T-helper 1 cell treated with Interleukin-12 subunit alpha and Interleukin-12 subunit beta and Interleukin-4 antibody, amounts not matched to agents 30 μg/mL and 1 μg/mL, for 36 hours (primary cell): ENCODE results near the gene ITFG1.
"Not testable (repeated sequence)": the region's sequence is repeated elsewhere in the genome, so short reads cannot be mapped to it uniquely, and the experiment has no call there.

Source experiments
- H3K27ac Mint-ChIP-seq: one replicate; pipeline ENCODE4 v1.8.0; 2021; ENCODE audit warnings: mild to moderate bottlenecking, mixed read lengths
- H3K27me3 Mint-ChIP-seq: one replicate; pipeline ENCODE4 v1.8.0; 2021; ENCODE audit warnings: low read depth, mixed read lengths
- H3K36me3 Mint-ChIP-seq: one replicate; pipeline ENCODE4 v1.8.0; 2021; ENCODE audit warnings: low read depth, mixed read lengths
- H3K4me1 Mint-ChIP-seq: one replicate; pipeline ENCODE4 v1.8.0; 2021; ENCODE audit warnings: low read depth, mixed read lengths
- H3K4me3 Mint-ChIP-seq: one replicate; pipeline ENCODE4 v1.8.0; 2021; ENCODE audit warnings: mild to moderate bottlenecking, moderate library complexity, mixed read lengths
- H3K9me3 Mint-ChIP-seq: one replicate; pipeline ENCODE4 v1.8.0; 2021; ENCODE audit warnings: mixed read lengths

ITFG1 gene

GRCh38 chr16:47175152-47175551 lies 285.7 kb downstream of the ITFG1 start:
- Mint-ChIP-seq H3K36me3 (no peaks in the 10 kb centered on the region), H3K4me3 (no peak overlapping the region), H3K4me1 (no peaks in the 10 kb centered on the region), H3K9me3 (no peaks in the 10 kb centered on the region), H3K27ac (no peak overlapping the region), H3K27me3 (no peaks in the 10 kb centered on the region)

- no peaks in the 10 kb centered on the region for H3K36me3 Mint-ChIP-seq
- H3K4me3 Mint-ChIP-seq, result no peak overlapping the region
- no peaks in the 10 kb centered on the region for H3K4me1 Mint-ChIP-seq
- no peaks in the 10 kb centered on the region for H3K27me3 Mint-ChIP-seq
- no peaks in the 10 kb centered on the region for H3K9me3 Mint-ChIP-seq
- no peak overlapping the region for H3K27ac Mint-ChIP-seq
Observed at GRCh38 chr16:47162670-47163420, 298.0 kb downstream of the ITFG1 start.

- Mint-ChIP-seq H3K9me3 (no peaks in the 10 kb centered on the region), H3K27me3 (no peaks in the 10 kb centered on the region), H3K27ac (no peak overlapping the region), H3K4me3 (no peak overlapping the region), H3K36me3 (peaks cover 6% of the 10 kb centered on the region), H3K4me1 (no peaks in the 10 kb centered on the region)
Observed at GRCh38 chr16:47161464-47161863, 299.4 kb downstream of the ITFG1 start.

- no peaks in the 10 kb centered on the region for H3K9me3 Mint-ChIP-seq
- no peaks in the 10 kb centered on the region for H3K27me3 Mint-ChIP-seq
- H3K27ac Mint-ChIP-seq, result no peak overlapping the region
- H3K36me3 Mint-ChIP-seq, result peaks cover 7% of the 10 kb centered on the region
- H3K4me3 Mint-ChIP-seq, result no peak overlapping the region
- no peaks in the 10 kb centered on the region for H3K4me1 Mint-ChIP-seq
Observed at GRCh38 chr16:47160422-47160821, 300.4 kb downstream of the ITFG1 start.

GRCh38 chr16:47158992-47159391 lies 301.9 kb downstream of the ITFG1 start:
- Mint-ChIP-seq H3K36me3 (peaks cover 7% of the 10 kb centered on the region), H3K4me1 (no peaks in the 10 kb centered on the region), H3K27ac (no peak overlapping the region), H3K9me3 (no peaks in the 10 kb centered on the region), H3K4me3 (no peak overlapping the region), H3K27me3 (no peaks in the 10 kb centered on the region)

GRCh38 chr16:47156680-47157215 lies 304.1 kb downstream of the ITFG1 start:
- Mint-ChIP-seq H3K36me3 (peaks cover 19% of the 10 kb centered on the region), H3K9me3 (peaks cover 14% of the 10 kb centered on the region), H3K4me1 (no peaks in the 10 kb centered on the region), H3K27me3 (no peaks in the 10 kb centered on the region), H3K27ac (peak overlapping the region; percentile 1), H3K4me3 (no peak overlapping the region)

- not testable (repeated sequence) for H3K27me3 Mint-ChIP-seq, H3K27ac Mint-ChIP-seq, H3K4me3 Mint-ChIP-seq, H3K4me1 Mint-ChIP-seq
- Mint-ChIP-seq H3K36me3 (peaks cover 19% of the 10 kb centered on the region), H3K9me3 (peaks cover 14% of the 10 kb centered on the region)
Observed at GRCh38 chr16:47152501-47152900, 308.4 kb downstream of the ITFG1 start.

GRCh38 chr16:47150067-47150466 lies 310.8 kb downstream of the ITFG1 start:
- peaks cover 12% of the 10 kb centered on the region for H3K36me3 Mint-ChIP-seq
- peak overlapping the region; percentile 10 for H3K27ac Mint-ChIP-seq
- H3K4me3 Mint-ChIP-seq, result no peak overlapping the region
- peaks cover 6% of the 10 kb centered on the region for H3K4me1 Mint-ChIP-seq
- H3K9me3 Mint-ChIP-seq, result peaks cover 14% of the 10 kb centered on the region
- peaks cover 9% of the 10 kb centered on the region for H3K27me3 Mint-ChIP-seq

GRCh38 chr16:47144559-47144877 lies 316.3 kb downstream of the ITFG1 start:
- peak overlapping the region; percentile 78 for H3K4me3 Mint-ChIP-seq
- no peaks in the 10 kb centered on the region for H3K36me3 Mint-ChIP-seq
- peaks cover 27% of the 10 kb centered on the region for H3K27me3 Mint-ChIP-seq
- H3K27ac Mint-ChIP-seq, result peak overlapping the region; percentile 66
- no peaks in the 10 kb centered on the region for H3K9me3 Mint-ChIP-seq
- H3K4me1 Mint-ChIP-seq, result peaks cover 13% of the 10 kb centered on the region

- Mint-ChIP-seq H3K4me3 (peak within 1 kb of the TSS; percentile 90), H3K9me3 (no peaks in the 10 kb centered on the region), H3K27me3 (peaks cover 27% of the 10 kb centered on the region), H3K27ac (peak within 1 kb of the TSS; percentile 66), H3K36me3 (no peaks in the 10 kb centered on the region), H3K4me1 (peaks cover 17% of the 10 kb centered on the region)
Observed at GRCh38 chr16:47143677-47144558, 316.9 kb downstream of the ITFG1 start, which contains the start of gene NETO2. Gene NETO2 (minus strand): TSS chr16:47143945. CDS start chr16:47143612, 333 bp downstream.

GRCh38 chr16:47142821-47143676 lies 317.8 kb downstream of the ITFG1 start:
- Mint-ChIP-seq H3K36me3 (no peaks in the 10 kb centered on the region), H3K27me3 (peaks cover 27% of the 10 kb centered on the region), H3K4me1 (peaks cover 24% of the 10 kb centered on the region), H3K4me3 (peak overlapping the region; percentile 90), H3K27ac (peak overlapping the region; percentile 62), H3K9me3 (no peaks in the 10 kb centered on the region)

GRCh38 chr16:47142486-47142820 lies 318.4 kb downstream of the ITFG1 start:
- H3K27ac Mint-ChIP-seq, result peak overlapping the region; percentile 62

GRCh38 chr16:47141773-47142485 lies 318.9 kb downstream of the ITFG1 start:
- H3K27me3 Mint-ChIP-seq, result peaks cover 27% of the 10 kb centered on the region
- no peaks in the 10 kb centered on the region for H3K9me3 Mint-ChIP-seq
- H3K4me1 Mint-ChIP-seq, result peaks cover 28% of the 10 kb centered on the region
- H3K36me3 Mint-ChIP-seq, result no peaks in the 10 kb centered on the region
- peak overlapping the region; percentile 90 for H3K4me3 Mint-ChIP-seq
- H3K27ac Mint-ChIP-seq, result peak overlapping the region; percentile 62

More at GRCh38 chr16:47142486-47142820, 318.4 kb downstream of the ITFG1 start:
- Mint-ChIP-seq H3K36me3 (no peaks in the 10 kb centered on the region), H3K4me3 (peak overlapping the region; percentile 90), H3K9me3 (no peaks in the 10 kb centered on the region), H3K27me3 (peaks cover 27% of the 10 kb centered on the region), H3K4me1 (peaks cover 27% of the 10 kb centered on the region)
